GM21515 (cell line): ENCODE results near the gene AATF.
A peak's percentile ranks its signal among the peaks of the same experiment; 100 is the strongest.

Experiments
- ATAC-seq: cut with Tn5 transposase; IDR thresholded peaks from one replicate; pipeline ENCODE4 v1.9.1; 2021; ENCODE audit not compliant: unreplicated experiment

AATF gene

DNA sequence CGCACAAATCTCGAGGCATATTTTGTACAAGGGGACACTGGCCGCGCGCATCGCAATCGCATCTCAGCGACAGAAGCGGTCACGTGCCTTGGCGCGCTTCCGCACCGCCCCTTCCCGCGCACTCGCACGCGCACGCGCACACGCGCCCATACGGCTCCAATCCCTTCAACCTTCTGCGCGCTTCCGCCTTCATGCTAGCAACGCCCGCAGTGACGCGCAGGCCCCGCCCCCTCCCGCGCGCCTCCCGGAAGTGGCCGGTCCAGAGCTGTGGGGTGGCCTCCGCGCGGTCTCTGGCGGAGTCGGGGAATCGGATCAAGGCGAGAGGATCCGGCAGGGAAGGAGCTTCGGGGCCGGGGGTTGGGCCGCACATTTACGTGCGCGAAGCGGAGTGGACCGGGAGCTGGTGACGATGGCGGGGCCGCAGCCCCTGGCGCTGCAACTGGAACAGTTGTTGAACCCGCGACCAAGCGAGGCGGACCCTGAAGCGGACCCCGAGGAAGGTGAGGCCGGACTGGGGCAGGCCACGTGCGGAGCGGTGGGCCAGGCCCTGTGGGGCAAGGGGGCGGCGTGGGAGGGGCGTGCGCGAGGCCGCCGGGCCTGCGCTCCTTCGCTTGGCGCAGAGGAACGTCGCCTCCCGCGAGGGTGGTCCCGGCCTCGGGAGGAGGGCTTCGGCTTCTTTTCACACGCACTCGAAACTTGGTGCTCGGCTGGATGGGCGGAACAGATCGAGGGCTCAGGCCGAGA, at the start of gene AATF:
TSS of gene AATF (plus strand) at position 238 of the 744 bp plus-strand sequence. CDS start at position 410, 172 bp downstream.
- peak; percentile 85 for ATAC-seq

- no peak for ATAC-seq
Measured at GRCh38 chr17:36899250-36900159, 49.2 kb upstream of the AATF start.

GRCh38 chr17:36900160-36900512, 48.6 kb upstream of the AATF start:
- ATAC-seq, result no peak

DNA sequence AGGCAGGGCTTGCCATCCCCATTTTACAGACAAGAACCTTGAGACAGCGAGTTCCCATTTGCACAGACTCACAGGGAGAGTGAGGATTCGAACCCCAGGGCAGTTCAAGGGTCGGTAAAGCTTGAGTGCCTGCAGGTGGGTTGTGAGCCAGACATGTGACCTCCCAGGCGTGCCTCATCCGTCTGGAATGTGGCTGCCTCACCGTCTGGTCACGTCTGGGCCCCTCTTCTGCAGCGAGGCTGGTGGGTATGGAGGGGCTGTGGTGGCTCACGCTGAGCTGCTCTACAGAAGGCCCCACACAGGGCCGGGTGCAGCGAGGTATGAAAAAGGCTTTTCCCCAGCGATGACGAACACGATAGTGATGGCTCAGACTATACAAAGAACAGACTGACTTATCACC, 47.2 kb upstream of the AATF start:
- no peak for ATAC-seq

DNA sequence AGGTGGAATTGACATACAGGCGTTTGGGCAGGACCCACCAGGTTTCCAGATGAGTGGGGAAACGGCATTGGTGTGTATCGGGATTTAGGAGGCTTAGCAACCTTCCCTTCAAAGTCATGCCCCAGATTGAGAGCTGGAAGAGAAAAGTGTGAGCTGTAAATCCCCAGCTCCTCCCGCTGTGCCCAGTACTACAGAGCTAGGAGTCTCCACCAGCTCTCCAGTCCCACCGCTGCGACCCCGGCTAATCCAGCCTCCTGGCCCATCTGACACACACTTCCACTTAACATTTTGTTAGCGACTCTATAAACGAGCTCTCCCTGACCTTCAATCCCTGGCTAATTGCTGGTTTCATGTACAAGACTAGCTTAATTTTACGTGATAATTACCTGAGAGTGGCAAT, 41.3 kb upstream of the AATF start:
- ATAC-seq, result no peak

DNA sequence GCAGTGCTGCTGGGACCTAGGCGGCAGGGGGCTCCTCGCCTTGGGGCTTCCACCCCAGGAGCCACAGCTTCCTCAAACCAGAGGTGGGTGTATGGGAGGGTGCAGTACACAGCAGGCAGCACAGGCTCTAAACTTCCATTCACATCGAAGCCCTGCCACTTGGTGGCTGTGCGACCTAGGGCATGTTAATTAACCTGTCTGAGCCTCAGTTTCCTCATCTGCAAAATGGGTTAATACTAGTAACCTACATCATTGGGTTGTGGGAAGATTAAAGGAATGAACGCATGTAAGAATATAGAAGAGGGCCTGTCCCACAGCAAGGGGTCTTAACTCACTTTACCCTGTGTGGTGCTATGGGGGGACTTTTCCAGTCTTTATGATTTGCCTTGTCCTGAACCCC, 38.2 kb upstream of the AATF start:
- no peak for ATAC-seq

DNA sequence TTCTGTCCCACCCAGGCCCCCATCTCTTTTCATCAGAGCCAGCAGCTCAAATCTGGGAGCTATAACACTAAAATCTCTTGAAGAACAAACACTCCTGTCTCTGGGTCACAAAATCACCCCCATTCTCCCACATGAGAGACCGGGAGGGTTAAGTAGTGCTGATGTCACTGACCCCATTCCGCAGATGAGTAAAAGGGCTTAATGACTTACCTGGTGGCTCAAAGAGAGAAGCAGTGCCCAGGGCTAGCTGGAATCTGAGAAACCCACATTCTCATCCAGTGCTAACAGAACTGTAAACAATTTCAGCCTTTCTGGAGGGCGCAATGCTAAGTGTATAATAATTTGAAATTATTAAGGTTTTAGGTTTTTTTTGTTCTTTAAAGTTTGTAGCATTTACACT, 37.8 kb upstream of the AATF start:
- no peak for ATAC-seq

GRCh38 chr17:36913132-36913531, 35.6 kb upstream of the AATF start:
- no peak for ATAC-seq

DNA sequence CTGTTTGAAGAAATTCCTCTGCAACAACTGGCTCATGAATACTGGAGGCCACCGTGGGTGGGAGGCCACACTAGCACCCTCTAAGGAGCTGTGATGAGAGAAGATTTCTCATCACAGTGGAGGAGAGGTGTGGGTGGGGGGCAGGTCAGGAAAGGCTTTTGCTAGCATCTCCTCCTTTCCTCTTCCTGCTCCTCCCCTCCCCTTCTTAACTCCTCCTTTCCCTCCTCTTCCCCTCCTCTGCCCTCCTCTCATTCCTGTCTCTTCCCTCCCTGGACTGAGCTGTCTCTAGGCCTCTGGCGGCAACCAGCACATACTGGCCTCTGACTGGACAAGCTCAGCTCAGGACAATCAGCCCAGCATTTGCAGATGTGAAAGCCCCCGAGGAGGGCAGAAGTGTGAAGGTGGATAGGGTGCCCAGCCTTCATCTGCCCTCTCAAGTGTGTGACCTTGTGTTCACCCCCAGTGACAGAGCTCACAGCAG, 30.5 kb upstream of the AATF start:
- ATAC-seq, result no peak

DNA sequence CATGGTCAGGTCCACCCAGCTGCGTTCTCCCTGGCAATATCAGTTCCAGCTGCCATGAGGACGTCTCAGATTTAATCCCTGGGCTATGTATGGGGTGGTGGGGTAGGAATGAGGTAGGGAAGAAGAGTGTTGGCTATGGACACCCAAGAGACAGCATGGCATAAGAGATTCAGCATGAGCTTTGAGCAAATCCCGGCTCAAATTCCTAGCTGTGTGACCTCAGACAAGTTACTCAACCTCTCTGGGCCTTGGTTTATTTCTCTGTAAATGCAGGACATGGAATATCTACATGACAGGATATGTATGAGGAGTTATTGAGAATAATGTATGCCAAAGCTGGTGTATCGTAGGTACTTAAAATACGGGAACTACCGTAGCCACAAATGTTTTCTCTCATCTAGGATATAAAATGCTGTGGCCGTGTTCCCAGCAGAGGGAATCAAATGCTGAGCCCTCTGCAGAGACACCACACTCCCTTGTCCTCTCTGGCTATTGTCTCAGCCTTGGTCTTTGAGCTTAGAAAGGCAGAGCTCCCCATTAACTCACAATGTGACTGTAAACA, 29.3 kb upstream of the AATF start:
- no peak for ATAC-seq

DNA sequence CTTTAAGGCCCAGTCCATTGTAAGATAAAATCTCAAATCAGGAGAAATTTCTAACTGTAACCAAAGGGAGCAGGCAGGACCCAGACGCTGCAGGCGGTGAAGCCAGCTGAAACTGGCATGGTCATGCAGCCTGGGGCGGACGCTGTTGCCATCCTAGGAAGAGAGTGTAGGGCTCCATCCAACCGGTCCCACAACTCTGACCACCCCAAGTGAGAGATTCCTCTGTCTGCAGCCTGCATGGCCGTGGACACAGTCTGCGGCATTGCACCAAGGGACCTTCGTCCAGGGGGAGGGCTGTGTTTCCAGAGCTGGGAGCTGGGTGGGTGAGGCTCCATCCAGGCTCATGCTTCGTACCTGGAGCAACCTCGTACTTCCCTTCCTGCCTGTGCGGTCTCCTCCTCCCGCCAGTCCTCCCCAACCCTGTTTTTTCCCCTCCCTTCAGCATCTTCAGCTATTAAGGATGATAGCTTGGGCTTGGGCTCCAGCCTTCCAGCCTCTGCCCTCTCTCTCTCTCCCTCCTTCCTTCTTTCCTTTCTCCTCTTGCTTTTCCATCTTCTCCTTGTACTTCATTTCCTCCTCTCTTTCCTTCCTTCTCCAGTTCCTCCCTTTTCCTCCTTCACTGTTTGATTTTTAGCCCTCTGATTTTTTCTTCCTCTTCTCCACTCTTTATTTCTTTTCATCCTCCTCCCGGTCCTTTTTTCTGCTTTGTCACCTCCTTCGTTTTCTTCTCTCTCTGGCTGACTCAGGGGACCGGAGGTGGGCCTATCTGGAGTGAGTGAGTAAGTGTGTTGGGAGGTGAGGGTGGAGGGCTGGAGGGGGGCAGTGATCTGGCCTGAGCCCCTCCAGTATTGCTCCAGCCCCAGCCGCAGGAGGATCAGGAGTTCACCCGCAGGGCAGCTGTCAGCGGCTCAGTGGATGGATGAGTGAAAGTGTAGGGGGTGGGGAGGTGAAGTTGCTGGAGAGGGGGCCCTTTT, 28.4 kb upstream of the AATF start:
- ATAC-seq, result no peak

GRCh38 chr17:36921095-36921851, 27.5 kb upstream of the AATF start:
- ATAC-seq, result no peak

- ATAC-seq, result no peak
Measured at GRCh38 chr17:36922175-36922574, 26.6 kb upstream of the AATF start.

GRCh38 chr17:36923814-36924221, 24.9 kb upstream of the AATF start:
- ATAC-seq, result no peak

- ATAC-seq, result no peak
Measured at GRCh38 chr17:36926226-36926625, 22.5 kb upstream of the AATF start.

DNA sequence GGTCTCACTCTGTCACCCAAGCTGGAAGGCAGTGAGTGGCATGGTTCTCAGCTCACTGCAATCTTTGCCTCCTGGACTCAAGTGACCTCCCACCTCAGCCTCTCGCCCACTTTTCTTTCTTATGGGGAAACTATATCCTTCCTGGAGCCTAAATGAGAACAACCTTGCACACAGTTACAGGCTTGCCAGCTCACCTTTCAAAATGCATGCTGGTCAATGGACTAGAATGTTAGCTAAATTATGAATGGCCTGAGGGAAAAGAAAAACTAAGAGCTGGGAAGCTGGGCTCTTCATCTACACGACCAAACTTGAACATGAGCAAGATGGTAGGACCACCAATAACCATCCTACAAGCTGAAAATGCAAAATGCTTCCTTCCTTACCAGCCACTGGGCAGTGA, 22.1 kb upstream of the AATF start:
- no peak for ATAC-seq

DNA sequence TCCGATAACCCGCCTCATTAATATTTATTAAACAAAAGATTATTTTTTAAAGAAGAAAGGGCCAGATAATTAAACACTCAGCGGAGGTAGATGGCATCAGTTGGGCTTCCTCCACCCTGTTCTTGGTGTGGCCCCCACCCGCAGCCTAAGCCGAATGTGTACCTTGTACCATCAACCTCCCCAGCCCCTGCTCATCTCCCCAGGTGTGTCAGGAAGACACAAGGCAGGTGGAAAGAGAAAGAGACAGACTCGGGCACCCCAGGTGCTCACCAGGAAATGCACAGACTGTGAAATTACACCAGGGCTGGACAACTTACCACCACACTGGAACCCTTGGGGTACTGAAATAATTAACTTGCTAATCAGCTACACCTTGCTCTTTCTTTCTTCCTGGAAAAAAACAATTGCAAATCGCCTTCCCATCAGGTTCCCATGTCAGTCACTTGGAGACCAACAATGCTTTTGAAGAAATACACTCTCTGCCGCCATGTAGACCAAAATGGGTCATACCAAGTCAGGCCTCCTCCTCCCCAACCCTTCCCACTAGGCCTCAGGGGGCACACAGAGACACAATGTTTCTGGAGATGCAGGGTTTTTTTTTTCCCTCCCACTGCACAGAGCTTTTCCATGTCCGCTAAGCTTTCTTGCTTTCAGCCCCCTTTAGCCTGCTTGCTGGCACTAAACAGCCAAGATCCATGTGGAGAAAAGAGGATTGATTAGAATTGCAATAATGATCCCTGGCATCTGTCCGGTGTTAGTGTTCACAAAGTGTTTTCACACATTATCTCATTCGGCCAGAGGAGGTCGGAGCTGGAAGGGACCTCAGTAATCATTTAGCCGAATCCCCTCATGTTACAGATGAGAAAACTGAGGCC, 20.0 kb upstream of the AATF start:
- no peak for ATAC-seq

- ATAC-seq, result no peak
Measured at GRCh38 chr17:36929851-36930582, 18.7 kb upstream of the AATF start.
